ENCODE results near the gene CYP17A1. TPM values are rescaled to one million over a fixed set of nuclear protein-coding genes. Genes with fewer than 3 reads are reported as not detected.
"Not testable (repeated sequence)": the region's sequence is repeated elsewhere in the genome, so short reads cannot be mapped to it uniquely, and the experiment has no call there.

Gene CYP17A1
- total and polyA plus RNA-seq, 7 donors: 0.92 to 3.0 TPM; not detected in 5

DNA sequence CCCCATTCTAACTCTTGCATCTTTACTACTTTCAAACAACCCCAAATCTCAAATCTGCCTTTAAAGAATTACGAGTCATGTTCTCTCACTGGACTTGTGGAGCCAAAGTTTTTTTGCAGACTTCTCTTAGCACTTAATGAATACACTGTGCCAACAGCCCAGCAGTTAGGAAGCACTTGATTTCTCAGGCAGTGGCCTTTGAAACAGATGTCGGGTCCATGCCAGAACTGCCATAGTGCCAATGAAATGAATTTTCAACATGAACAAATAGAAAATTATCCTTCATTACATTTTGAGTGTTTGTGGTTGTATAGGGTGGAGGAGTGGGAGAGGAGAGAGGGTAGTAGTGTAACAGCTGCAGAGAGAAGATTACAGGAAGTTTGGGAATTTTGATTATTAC lies 22.7 kb upstream of the CYP17A1 start:
- DNase-seq: no peak
- no peak overlapping the region for H3K27ac ChIP-seq
- peaks cover 0 to 16% (median 12%) of the 10 kb centered on the region in 4 donors for H3K4me1 ChIP-seq
- no peak overlapping the region for H3K4me3 ChIP-seq
- no peak for TF ChIP-seq POLR2A (IDR thresholded peaks at IDR 0.05)
- no peak for TF ChIP-seq EP300 (IDR thresholded peaks at IDR 0.05)
- TF ChIP-seq, protein P1, sequence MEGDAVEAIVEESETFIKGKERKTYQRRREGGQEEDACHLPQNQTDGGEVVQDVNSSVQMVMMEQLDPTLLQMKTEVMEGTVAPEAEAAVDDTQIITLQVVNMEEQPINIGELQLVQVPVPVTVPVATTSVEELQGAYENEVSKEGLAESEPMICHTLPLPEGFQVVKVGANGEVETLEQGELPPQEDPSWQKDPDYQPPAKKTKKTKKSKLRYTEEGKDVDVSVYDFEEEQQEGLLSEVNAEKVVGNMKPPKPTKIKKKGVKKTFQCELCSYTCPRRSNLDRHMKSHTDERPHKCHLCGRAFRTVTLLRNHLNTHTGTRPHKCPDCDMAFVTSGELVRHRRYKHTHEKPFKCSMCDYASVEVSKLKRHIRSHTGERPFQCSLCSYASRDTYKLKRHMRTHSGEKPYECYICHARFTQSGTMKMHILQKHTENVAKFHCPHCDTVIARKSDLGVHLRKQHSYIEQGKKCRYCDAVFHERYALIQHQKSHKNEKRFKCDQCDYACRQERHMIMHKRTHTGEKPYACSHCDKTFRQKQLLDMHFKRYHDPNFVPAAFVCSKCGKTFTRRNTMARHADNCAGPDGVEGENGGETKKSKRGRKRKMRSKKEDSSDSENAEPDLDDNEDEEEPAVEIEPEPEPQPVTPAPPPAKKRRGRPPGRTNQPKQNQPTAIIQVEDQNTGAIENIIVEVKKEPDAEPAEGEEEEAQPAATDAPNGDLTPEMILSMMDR (IDR thresholded peaks at IDR 0.05): no peak
- no peak for TF ChIP-seq POLR2AphosphoS5 (IDR thresholded peaks at IDR 0.05)
- 94 to 97% methylated on average over 2 of the region's 2 CpGs for whole genome bisulfite sequencing, 2 donors
- intact Hi-C loops (cut with DNase I): no loop called here
- H3K9me3 ChIP-seq: no peaks in the 10 kb centered on the region
- peaks cover 0 to 43% (median 11%) of the 10 kb centered on the region in 4 donors for H3K36me3 ChIP-seq
- no peaks in the 10 kb centered on the region for H3K27me3 ChIP-seq

DNA sequence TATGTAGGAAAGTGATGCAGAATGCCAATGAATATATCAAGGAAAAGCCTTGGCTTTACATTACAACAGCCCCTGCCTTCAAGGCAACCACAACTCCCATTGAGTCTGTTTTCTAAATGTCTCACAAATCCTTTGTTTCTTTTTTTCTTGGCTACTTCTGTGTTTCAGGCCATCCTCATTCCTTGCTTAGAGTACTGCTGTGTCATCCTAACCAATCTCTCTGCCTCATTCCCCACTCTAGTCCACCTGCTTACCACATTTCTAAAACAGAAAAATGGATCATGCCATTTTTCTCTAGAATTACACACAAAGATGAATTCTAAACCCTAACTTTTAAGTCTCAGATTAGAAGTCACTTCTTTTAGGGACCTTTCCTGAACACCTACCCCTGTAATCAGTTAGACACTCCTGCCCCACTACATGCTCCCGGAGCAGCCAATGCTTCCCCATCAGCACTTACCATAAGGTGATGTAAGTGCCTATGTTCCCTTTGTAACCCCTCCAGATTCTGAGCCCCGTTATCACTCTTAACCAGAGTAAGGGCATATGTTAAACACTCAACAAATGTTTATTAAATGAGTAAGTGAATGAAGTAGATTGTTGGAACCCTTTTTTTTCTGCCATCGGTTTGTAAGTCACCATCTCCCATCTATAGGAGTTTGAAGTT lies 19.7 kb upstream of the CYP17A1 start:
- Histone ChIP-seq H3K27me3 (no peaks in the 10 kb centered on the region), H3K36me3 (peaks cover 0 to 20% (median 2%) of the 10 kb centered on the region in 4 donors), H3K4me1 (peaks cover 0 to 19% (median 17%) of the 10 kb centered on the region in 4 donors), H3K4me3 (no peak overlapping the region), H3K9me3 (no peaks in the 10 kb centered on the region), H3K27ac (no peak overlapping the region)
- no peak for DNase-seq
- 88 to 90% methylated on average over 3 of the region's 3 CpGs for WGBS, 2 donors
- intact Hi-C loops (cut with DNase I): no loop called here
- TF ChIP-seq POLR2AphosphoS5 (IDR thresholded peaks at IDR 0.05) (no peak), EP300 (IDR thresholded peaks at IDR 0.05) (no peak), POLR2A (IDR thresholded peaks at IDR 0.05) (no peak)
- TF ChIP-seq, protein P1 (IDR thresholded peaks at IDR 0.05): no peak

DNA sequence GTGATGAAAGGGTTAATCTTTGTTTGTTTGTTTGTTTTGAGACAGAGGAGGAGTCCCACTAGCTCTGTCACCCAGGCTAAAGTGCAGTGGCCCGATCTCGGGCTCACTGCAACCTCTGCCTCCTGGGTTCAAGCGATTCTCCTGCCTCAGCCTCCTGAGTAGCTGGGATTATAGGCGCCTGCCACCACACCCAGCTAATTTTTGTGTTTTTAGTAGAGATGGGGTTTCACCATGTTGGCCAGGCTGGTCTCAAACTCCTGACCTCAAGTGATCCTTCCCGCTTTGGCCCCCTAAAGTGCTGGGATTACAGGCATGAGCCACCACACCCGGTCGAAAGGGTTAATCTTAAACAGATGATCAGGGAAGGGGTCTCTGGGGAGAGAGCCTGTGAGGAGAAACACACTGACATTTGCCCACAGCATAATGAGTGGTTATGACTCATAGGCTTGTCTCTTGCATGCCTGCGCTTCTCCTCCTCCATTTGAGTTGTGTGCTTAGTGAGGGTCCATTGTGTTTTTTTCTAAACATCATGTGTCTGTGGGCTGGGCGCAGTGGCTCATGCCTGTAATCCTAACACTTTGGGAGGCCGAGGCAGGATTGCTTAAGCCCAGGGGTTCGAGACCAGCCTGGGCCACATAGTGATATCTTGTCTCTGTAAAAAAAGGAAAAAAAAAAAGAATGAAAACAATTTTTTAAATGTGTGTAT lies 18.7 kb upstream of the CYP17A1 start:
- H3K36me3 ChIP-seq: peaks cover 0 to 11% (median 2%) of the 10 kb centered on the region in 4 donors
- 82% methylated on average over 11 of the region's 11 CpGs for WGBS, 2 donors
- DNase-seq; intact Hi-C loops (cut with DNase I); H3K27ac ChIP-seq; H3K27me3 ChIP-seq; H3K9me3 ChIP-seq; H3K4me3 ChIP-seq: not testable (repeated sequence)
- peaks cover 0 to 19% (median 17%) of the 10 kb centered on the region in 4 donors for H3K4me1 ChIP-seq

- H3K4me3 ChIP-seq; DNase-seq; intact Hi-C loops (cut with DNase I); H3K27ac ChIP-seq; H3K27me3 ChIP-seq; H3K9me3 ChIP-seq; H3K36me3 ChIP-seq: not testable (repeated sequence)
- 84 to 94% methylated on average over 7 of the region's 7 CpGs for WGBS, 2 donors
- peaks cover 0 to 19% (median 17%) of the 10 kb centered on the region in 4 donors for H3K4me1 ChIP-seq
Observed at GRCh38 chr10:102853237-102853636, 16.0 kb upstream of the CYP17A1 start.

DNA sequence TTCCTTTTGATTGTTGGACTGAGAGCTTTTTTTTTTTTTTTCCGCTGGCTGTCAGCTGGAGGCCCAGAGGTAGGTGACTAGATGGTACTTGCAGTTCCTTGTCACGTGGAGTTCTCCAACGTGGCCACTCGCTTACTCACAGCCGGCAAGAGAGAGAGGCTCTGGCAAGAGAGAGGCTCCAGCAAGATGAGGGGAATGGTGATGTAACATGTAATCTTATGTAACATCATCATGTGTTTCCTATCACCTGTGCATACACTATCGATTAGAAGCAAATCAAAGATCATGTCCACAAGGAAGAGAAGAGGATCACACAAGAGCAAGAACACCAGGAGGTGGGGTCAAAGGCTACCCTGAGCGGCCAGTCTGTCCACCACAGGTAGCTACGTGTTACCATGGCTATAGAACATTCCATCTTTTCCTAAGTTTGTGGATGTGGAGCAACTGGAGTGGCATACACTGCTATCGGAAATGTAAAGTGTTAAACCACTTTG lies 12.9 kb upstream of the CYP17A1 start:
- no peak overlapping the region for H3K4me3 ChIP-seq
- no peak overlapping the region for H3K27ac ChIP-seq
- H3K27me3 ChIP-seq: no peaks in the 10 kb centered on the region
- WGBS, 2 donors: 87 to 88% methylated on average over 9 of the region's 9 CpGs
- no peaks in the 10 kb centered on the region for H3K36me3 ChIP-seq
- H3K9me3 ChIP-seq: no peaks in the 10 kb centered on the region
- intact Hi-C loops (cut with DNase I): no loop called here
- DNase-seq: no peak
- TF ChIP-seq POLR2AphosphoS5 (IDR thresholded peaks at IDR 0.05) (no peak), EP300 (IDR thresholded peaks at IDR 0.05) (no peak), POLR2A (IDR thresholded peaks at IDR 0.05) (no peak)
- TF ChIP-seq, protein P1 (IDR thresholded peaks at IDR 0.05): no peak
- H3K4me1 ChIP-seq: peaks cover 0 to 8% (median 5%) of the 10 kb centered on the region in 4 donors

Measured in sigmoid colon (tissue), 7 donors.